Measurements from ENCODE around the gene CALU.

The CALU gene

GRCh38 chr7:128755819-128756476, 16.8 kb downstream of the CALU start:
- TF ChIP-seq, protein P1, sequence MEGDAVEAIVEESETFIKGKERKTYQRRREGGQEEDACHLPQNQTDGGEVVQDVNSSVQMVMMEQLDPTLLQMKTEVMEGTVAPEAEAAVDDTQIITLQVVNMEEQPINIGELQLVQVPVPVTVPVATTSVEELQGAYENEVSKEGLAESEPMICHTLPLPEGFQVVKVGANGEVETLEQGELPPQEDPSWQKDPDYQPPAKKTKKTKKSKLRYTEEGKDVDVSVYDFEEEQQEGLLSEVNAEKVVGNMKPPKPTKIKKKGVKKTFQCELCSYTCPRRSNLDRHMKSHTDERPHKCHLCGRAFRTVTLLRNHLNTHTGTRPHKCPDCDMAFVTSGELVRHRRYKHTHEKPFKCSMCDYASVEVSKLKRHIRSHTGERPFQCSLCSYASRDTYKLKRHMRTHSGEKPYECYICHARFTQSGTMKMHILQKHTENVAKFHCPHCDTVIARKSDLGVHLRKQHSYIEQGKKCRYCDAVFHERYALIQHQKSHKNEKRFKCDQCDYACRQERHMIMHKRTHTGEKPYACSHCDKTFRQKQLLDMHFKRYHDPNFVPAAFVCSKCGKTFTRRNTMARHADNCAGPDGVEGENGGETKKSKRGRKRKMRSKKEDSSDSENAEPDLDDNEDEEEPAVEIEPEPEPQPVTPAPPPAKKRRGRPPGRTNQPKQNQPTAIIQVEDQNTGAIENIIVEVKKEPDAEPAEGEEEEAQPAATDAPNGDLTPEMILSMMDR (IDR thresholded peaks at IDR 0.05; ENCODE audit: low read depth, low read length) = no peak
- no peak overlapping the region for H3K4me3 ChIP-seq (replicated peaks in 1 of 2; ENCODE audit: low read depth in 2 of 2, low read length in 2 of 2)
- peak; percentile 66 to 95 for DNase-seq (ENCODE audit: low read depth in 2 of 2)

GRCh38 chr7:128757203-128757602, 18.0 kb downstream of the CALU start:
- peak in 1 of 2 donors; percentile 15 for DNase-seq (ENCODE audit: low read depth in 2 of 2)
- H3K4me3 ChIP-seq (replicated peaks in 1 of 2; ENCODE audit: low read depth in 2 of 2, low read length in 2 of 2) = no peak overlapping the region
- TF ChIP-seq, protein P1 (IDR thresholded peaks at IDR 0.05; ENCODE audit: low read depth, low read length) = no peak

DNA sequence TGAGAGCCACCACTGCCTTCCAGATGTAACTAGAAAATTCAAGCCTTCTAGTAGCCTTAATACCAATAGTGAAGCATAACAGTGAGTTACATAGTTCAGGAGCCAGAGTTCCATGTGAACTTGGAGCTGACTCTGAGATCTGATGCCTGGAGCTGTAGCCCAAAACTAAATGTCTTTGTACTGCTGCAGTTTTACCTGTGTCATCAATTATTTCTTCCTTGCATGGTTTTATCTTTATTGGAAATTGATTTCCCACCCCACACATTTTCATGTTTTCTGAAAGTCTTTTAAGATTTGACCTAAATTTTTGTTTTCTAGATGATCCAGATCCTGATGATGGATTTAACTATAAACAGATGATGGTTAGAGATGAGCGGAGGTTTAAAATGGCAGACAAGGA, 19.4 kb downstream of the CALU start:
- no peak overlapping the region for H3K4me3 ChIP-seq (replicated peaks in 1 of 2; ENCODE audit: low read depth in 2 of 2, low read length in 2 of 2)
- TF ChIP-seq, protein P1 (IDR thresholded peaks at IDR 0.05; ENCODE audit: low read depth, low read length) = no peak
- DNase-seq (ENCODE audit: low read depth in 2 of 2) = no peak

DNA sequence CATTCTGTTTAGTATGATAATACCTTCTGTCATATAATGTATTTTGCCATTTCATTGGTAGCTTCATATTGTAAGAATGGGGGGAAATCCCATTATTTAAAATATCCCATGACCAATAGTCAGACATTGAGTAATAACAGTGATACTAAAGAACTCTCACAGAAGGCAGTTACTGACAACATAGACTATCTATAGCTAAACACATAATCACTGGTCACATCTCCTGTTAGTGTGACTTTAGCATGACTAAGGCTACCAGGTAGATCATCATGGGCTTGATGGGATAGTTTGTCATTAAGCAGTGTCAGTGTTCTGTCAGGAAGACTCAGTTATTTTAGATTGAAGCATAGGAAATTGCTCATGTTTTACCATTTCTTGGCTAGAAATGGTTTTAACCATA, 20.1 kb downstream of the CALU start:
- no peak for DNase-seq (ENCODE audit: low read depth in 2 of 2)
- no peak overlapping the region for H3K4me3 ChIP-seq (replicated peaks in 1 of 2; ENCODE audit: low read depth in 2 of 2, low read length in 2 of 2)
- TF ChIP-seq, protein P1 (IDR thresholded peaks at IDR 0.05; ENCODE audit: low read depth, low read length) = no peak

DNA sequence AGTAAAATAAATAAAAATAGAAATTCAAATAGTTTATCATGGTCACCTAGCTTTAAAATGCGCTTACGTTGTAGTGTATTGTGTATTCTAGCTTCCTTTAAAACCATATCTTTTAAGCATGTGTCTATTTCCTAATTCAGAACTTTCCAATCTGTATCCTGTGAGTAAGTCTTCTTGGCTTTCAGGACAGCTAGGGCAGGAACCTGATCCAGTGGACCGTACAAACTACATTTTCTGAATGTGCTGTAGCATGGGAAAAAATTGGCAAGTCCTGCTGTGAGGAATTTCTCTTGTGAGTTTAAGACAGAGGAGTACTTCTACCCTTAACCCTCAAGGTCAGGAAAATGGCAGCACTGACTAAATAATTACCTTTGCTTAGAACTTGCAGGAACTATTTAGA, 24.4 kb downstream of the CALU start:
- H3K4me3 ChIP-seq (replicated peaks in 1 of 2; ENCODE audit: low read depth in 2 of 2, low read length in 2 of 2) = no peak overlapping the region
- TF ChIP-seq, protein P1 (IDR thresholded peaks at IDR 0.05; ENCODE audit: low read depth, low read length) = no peak
- DNase-seq (ENCODE audit: low read depth in 2 of 2) = peak in 1 of 2 donors; percentile 33

GRCh38 chr7:128767475-128768110, 28.4 kb downstream of the CALU start:
- H3K4me3 ChIP-seq (replicated peaks in 1 of 2; ENCODE audit: low read depth in 2 of 2, low read length in 2 of 2) = no peak overlapping the region
- TF ChIP-seq, protein P1 (IDR thresholded peaks at IDR 0.05; ENCODE audit: low read depth, low read length) = no peak
- no peak for DNase-seq (ENCODE audit: low read depth in 2 of 2)
